ENCODE data around the gene DIP2B. TPM values are rescaled to one million over a fixed set of nuclear protein-coding genes. Genes with fewer than 3 reads are reported as not detected.
"Not testable (repeated sequence)": the region's sequence is repeated elsewhere in the genome, so short reads cannot be mapped to it uniquely, and the experiment has no call there.

The DIP2B gene
- total RNA-seq, 1 experiment from 2014 or later = 29.4 TPM

DNA sequence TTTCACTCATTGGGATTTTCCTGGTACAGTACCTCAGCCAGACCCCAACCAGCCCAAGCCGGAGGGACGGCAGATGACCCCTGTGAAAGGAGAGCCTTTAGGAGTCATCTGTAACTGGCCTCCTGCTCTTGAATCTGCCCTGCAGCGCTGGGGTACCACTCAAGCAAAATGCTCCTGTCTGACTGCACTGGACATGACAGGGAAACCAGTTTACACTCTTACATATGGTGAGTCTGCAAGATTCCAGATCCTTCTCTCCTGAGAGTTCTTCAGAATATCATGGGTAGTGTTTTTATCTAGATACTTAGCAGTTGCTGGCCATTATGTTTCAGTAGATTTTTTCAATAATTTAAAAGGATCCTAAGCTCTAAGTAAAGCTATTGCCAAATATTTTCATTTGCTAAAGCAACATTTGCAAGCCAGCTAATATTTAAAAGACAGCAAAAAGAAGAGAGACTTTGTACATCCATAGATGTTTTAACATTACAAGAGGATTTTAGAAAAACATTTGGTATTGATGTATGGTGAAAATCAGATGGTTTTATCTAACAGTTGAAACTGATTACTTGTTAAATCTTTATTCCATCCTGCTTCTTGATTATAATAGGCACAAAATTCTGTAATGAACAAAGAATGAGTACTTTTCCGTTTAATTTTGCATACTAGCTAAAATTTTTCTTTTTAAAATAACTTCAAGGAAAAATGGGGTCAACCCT lies 174.0 kb downstream of the DIP2B start:
- TF ChIP-seq, protein P1, sequence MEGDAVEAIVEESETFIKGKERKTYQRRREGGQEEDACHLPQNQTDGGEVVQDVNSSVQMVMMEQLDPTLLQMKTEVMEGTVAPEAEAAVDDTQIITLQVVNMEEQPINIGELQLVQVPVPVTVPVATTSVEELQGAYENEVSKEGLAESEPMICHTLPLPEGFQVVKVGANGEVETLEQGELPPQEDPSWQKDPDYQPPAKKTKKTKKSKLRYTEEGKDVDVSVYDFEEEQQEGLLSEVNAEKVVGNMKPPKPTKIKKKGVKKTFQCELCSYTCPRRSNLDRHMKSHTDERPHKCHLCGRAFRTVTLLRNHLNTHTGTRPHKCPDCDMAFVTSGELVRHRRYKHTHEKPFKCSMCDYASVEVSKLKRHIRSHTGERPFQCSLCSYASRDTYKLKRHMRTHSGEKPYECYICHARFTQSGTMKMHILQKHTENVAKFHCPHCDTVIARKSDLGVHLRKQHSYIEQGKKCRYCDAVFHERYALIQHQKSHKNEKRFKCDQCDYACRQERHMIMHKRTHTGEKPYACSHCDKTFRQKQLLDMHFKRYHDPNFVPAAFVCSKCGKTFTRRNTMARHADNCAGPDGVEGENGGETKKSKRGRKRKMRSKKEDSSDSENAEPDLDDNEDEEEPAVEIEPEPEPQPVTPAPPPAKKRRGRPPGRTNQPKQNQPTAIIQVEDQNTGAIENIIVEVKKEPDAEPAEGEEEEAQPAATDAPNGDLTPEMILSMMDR (conservative IDR thresholded peaks at IDR 0.05) = no peak
- no peak for TF ChIP-seq EZH2 (IDR thresholded peaks at IDR 0.05; ENCODE audit: low read depth)
- no peak for DNase-seq
- Histone ChIP-seq H3K27me3 (ENCODE audit: insufficient read depth, low read depth) (no peaks in the 10 kb centered on the region), H3K36me3 (ENCODE audit: low read depth) (peaks cover 25% of the 10 kb centered on the region; the same call in 1 of the 2 replicates), H3K4me2 (no peak overlapping the region), H3K9me3 (ENCODE audit: insufficient read depth, low read depth) (no peaks in the 10 kb centered on the region), H3F3A (ENCODE audit: insufficient read depth, low read depth) (peaks cover 14% of the 10 kb centered on the region; the same call in 1 of the 2 replicates), H3K27ac (no peak overlapping the region), H3K9me2 (ENCODE audit: insufficient read depth) (no peaks in the 10 kb centered on the region), H4K20me1 (ENCODE audit: insufficient read depth) (no peaks in the 10 kb centered on the region), H2AFZ (no peak overlapping the region), H3K4me1 (replicated peaks; ENCODE audit: insufficient read depth) (no peaks in the 10 kb centered on the region), H3K79me2 (ENCODE audit: low read depth) (no peaks in the 10 kb centered on the region), H3K4me3 (no peak overlapping the region)
- ChIA-PET POLR2A (ENCODE audit: unreplicated experiment) (interaction anchor here (0.7 kb wide), 1 partner anchor 938 kb away, joined by 3 read pairs; no protein-coding TSS in a partner anchor), CTCF (no interaction called here)
- intact Hi-C loops (cut with micrococcal nuclease; ENCODE audit: unreplicated experiment) = no loop called here
- no TSS peak for BruUV-seq (replicated peaks)

DNA sequence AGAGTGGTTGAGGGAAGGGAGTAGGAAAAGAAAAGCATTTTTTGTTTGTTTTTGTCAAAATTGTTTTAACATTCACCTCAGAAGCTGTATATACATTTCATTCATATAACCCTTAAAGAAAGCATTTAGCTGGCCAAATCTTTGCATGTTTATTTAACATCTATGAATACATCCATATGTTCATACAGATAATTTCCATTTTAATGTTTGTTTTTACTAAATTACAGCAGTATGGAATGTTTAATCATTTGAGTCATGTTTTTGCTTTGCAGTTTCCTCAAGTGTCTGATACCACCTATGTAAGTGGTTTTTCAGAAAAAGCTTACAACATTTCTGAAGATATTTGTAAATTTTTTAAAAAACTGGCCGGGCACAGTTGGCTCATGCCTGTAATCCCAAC lies 174.8 kb downstream of the DIP2B start:
- H3K9me2 ChIP-seq (ENCODE audit: insufficient read depth) = no peaks in the 10 kb centered on the region
- no peak overlapping the region for H3K4me3 ChIP-seq
- intact Hi-C loops (cut with micrococcal nuclease; ENCODE audit: unreplicated experiment) = no loop called here
- peaks cover 14% of the 10 kb centered on the region; the same call in 1 of the 2 replicates for H3F3A ChIP-seq (ENCODE audit: insufficient read depth, low read depth)
- BruUV-seq (replicated peaks) = no TSS peak
- H3K9me3 ChIP-seq (ENCODE audit: insufficient read depth, low read depth) = no peaks in the 10 kb centered on the region
- H4K20me1 ChIP-seq (ENCODE audit: insufficient read depth) = no peaks in the 10 kb centered on the region
- no peak for TF ChIP-seq EZH2 (IDR thresholded peaks at IDR 0.05; ENCODE audit: low read depth)
- TF ChIP-seq, protein P1 (conservative IDR thresholded peaks at IDR 0.05) = no peak
- H3K27me3 ChIP-seq (ENCODE audit: insufficient read depth, low read depth) = no peaks in the 10 kb centered on the region
- H2AFZ ChIP-seq = no peak overlapping the region
- peaks cover 21% of the 10 kb centered on the region; the same call in 1 of the 2 replicates for H3K36me3 ChIP-seq (ENCODE audit: low read depth)
- ChIA-PET CTCF (no interaction called here), POLR2A (ENCODE audit: unreplicated experiment) (no interaction called here)
- H3K79me2 ChIP-seq (ENCODE audit: low read depth) = no peaks in the 10 kb centered on the region
- no peak for DNase-seq
- no peak overlapping the region for H3K27ac ChIP-seq
- H3K4me2 ChIP-seq = no peak overlapping the region
- H3K4me1 ChIP-seq (replicated peaks; ENCODE audit: insufficient read depth) = no peaks in the 10 kb centered on the region

DNA sequence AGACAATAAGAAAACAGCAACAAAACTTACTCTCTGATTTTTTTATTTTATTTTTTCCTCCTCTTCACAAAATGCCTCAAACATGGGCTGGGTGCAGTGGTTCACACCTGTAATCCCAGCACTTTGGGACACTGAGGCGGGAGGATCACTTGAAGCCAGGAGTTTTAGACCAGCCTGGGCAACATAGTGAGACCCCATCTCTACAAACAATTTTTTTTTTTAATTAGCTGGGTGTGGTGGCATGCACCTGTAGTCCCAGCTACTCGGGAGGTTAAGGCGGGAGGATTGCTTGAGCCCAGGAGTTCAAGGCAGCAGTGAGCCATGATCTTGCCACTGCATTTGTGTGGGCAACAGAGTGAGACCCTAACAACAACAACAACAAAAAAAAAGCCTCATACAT lies 176.3 kb downstream of the DIP2B start:
- H3K79me2 ChIP-seq (ENCODE audit: low read depth); H3K27ac ChIP-seq; H3K4me3 ChIP-seq; H2AFZ ChIP-seq; H3F3A ChIP-seq (ENCODE audit: insufficient read depth, low read depth); H3K9me3 ChIP-seq (ENCODE audit: insufficient read depth, low read depth); H3K4me2 ChIP-seq; H4K20me1 ChIP-seq (ENCODE audit: insufficient read depth); H3K4me1 ChIP-seq (replicated peaks; ENCODE audit: insufficient read depth); H3K27me3 ChIP-seq (ENCODE audit: insufficient read depth, low read depth); H3K9me2 ChIP-seq (ENCODE audit: insufficient read depth); intact Hi-C loops (cut with micrococcal nuclease; ENCODE audit: unreplicated experiment); POLR2A ChIA-PET (ENCODE audit: unreplicated experiment); DNase-seq; BruUV-seq (replicated peaks): not testable (repeated sequence)
- H3K36me3 ChIP-seq (ENCODE audit: low read depth) = peaks cover 22% of the 10 kb centered on the region; the same call in 1 of the 2 replicates
- CTCF ChIA-PET = interaction anchor here (0.7 kb wide), 1 partner anchor 674 kb away, joined by 3 read pairs; no protein-coding TSS in a partner anchor

Data from PC-9 (cell line).